Nasal cavity respiratory epithelium epithelial cell of viscerocranial mucosa (primary cell): ENCODE measurements around the gene ADGRL3. TPM values are rescaled to one million over a fixed set of nuclear protein-coding genes. Genes with fewer than 3 reads are reported as not detected.

Source experiments
- total RNA-seq: library from RNA; depleted of rRNA; stranded (reverse); fragments of >200 nt; gene quantifications from 2 replicates; pipeline ENCODE4 v1.2.3, GENCODE V29; 2014

The ADGRL3 gene
- total RNA-seq, result under 0.01 and 0.36 TPM in 2 replicates

DNA sequence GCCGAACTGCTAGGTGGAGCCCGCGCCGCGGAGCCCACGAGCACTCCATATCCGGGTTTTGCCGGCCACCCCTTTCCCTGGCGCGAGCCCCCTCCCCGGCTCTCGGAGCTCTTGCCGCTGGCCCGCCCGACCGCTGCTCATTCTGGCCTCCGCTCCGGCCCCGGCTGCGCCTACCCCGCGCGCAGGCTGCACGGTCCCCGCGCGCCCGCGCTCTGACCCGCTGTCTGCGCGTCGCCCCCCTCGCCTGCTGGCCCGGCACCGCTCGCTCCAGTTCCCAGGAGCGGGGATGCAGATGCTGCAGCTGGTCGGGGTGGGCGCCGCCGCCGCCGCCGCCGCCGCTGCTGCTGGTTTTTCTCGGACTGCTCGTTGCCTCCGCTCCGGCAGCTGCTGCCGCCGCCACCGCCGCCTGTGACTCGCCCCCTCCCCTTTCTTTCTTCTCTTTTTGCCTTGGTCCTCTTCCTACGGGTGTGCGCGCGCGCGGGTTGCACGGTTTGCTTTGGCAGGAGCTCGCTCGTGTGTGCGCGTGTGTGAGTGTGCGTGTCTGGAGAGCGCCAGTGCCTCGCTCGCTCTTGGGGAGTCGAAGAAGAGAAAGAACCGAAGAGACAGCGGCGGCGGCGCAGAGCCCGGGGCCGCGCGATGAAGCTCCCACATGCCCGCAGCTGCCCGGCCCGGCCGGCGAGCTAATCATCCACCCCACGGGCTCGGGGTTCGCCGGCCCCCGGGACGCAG is at the start of gene ADGRL3:
ADGRL3 (plus strand) TSS at position 140 of the 729 bp plus-strand sequence.

